HG03280 (cell line): ENCODE results near the gene SLC47A2.

Experiments
- ATAC-seq: cut with Tn5 transposase; IDR thresholded peaks from one replicate; pipeline ENCODE4 v1.9.1; 2021; ENCODE audit warnings: mild to moderate bottlenecking, moderate library complexity; ENCODE audit not compliant: unreplicated experiment

Gene SLC47A2

GRCh38 chr17:19646788-19647696 is 69.3 kb downstream of the SLC47A2 start:
- no peak for ATAC-seq

- no peak for ATAC-seq
These were observed 70.6 kb downstream of the SLC47A2 start for GRCh38 chr17:19645734-19646201.

- ATAC-seq: no peak
These were observed 71.7 kb downstream of the SLC47A2 start for GRCh38 chr17:19644493-19645210.

- no peak for ATAC-seq
These were observed 74.0 kb downstream of the SLC47A2 start for GRCh38 chr17:19642373-19642893.

- ATAC-seq: no peak
These were observed 74.6 kb downstream of the SLC47A2 start for GRCh38 chr17:19641687-19642372.

GRCh38 chr17:19631905-19632304 is 84.5 kb downstream of the SLC47A2 start:
- ATAC-seq: no peak

GRCh38 chr17:19630661-19631060 is 85.7 kb downstream of the SLC47A2 start:
- ATAC-seq: no peak

GRCh38 chr17:19630035-19630434 is 86.3 kb downstream of the SLC47A2 start:
- no peak for ATAC-seq

- no peak for ATAC-seq
These were observed 86.9 kb downstream of the SLC47A2 start for GRCh38 chr17:19629449-19629848.
